Measurements from ENCODE around the gene RHOB. TPM values are rescaled to one million over a fixed set of nuclear protein-coding genes. Genes with fewer than 3 reads are reported as not detected.
A peak's percentile ranks its signal among the peaks of the same experiment; 100 is the strongest.

Gene RHOB
- polyA plus RNA-seq, 1 of the 3 experiments (the other 2 are of a cell fraction), result 50.3 TPM

DNA sequence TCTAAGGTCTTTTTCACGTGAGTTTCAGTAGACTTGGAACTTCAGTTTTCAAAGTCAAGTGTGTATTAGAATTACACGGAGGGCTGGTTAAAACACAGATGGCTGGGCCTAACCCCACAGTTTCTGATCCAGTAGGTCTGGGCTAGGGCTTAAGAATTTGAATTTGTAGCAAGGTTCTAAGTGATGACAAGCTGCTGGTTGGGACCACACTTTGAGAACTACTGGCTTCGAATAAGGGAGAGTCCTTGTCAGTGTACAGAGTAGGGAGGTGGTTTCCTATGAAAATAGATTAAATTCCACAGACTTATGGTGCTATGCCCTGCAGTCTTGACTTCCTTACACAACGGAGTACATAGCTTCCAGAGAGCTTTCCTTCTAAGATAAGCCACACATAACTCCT, 4.5 kb downstream of the RHOB start:
- no peaks in the 10 kb centered on the region for H3K27me3 ChIP-seq (ENCODE audit: insufficient read depth)
- no peak overlapping the region for H2AFZ ChIP-seq (ENCODE audit: low read depth)
- peaks cover 18% of the 10 kb centered on the region for H3F3A ChIP-seq (replicated peaks; ENCODE audit: insufficient read depth)
- H3K79me2 ChIP-seq (ENCODE audit: insufficient read depth), result peaks cover 28% of the 10 kb centered on the region
- POLR2A ChIA-PET, result interaction anchor here (1.4 kb wide), 1 partner anchor 162 kb away, joined by 4 read pairs; no protein-coding TSS in a partner anchor
- no peaks in the 10 kb centered on the region for H3K9me2 ChIP-seq
- H4K20me1 ChIP-seq (ENCODE audit: insufficient read depth), result peaks cover 33% of the 10 kb centered on the region
- H3K9me3 ChIP-seq, result no peaks in the 10 kb centered on the region
- H3K27ac ChIP-seq (ENCODE audit: low read depth in 2 of 2, low read length in 1 of 2), result peak overlapping the region; percentile 56 to 93
- H3K4me1 ChIP-seq (ENCODE audit: control insufficient read depth in 1 of 2, insufficient read depth in 2 of 2, low read depth in 1 of 2, low read length in 1 of 2), result peaks cover 23 to 44% of the 10 kb centered on the region in 2 experiments
- peaks cover 5 to 7% of the 10 kb centered on the region in 2 experiments for H3K36me3 ChIP-seq (replicated peaks in 1 of 2; ENCODE audit: control insufficient read depth in 1 of 2, insufficient read depth in 2 of 2, low read length in 1 of 2)
- no peak overlapping the region for H3K9ac ChIP-seq
- CTCF ChIA-PET, result interaction anchor here (0.7 to 10.5 kb wide), 17 partner anchors 9 to 200 kb away, joined by 3 to 188 read pairs (median 4); partner anchors contain the start of gene HS1BP3
- 84% methylated on average over 4 of the region's 4 CpGs for WGBS (ENCODE audit: low lambda C conversion rate)
- no peak for TF ChIP-seq TCF12 (IDR thresholded peaks at IDR 0.05)
- no peak for TF ChIP-seq EP300 (IDR thresholded peaks at IDR 0.05; ENCODE audit: borderline replicate concordance in 1 of 2, low read depth in 1 of 2, low read length in 1 of 2)
- TF ChIP-seq RXRA (IDR thresholded peaks at IDR 0.05; ENCODE audit: borderline replicate concordance, low read depth), result no peak
- no peak for TF ChIP-seq MAX (IDR thresholded peaks at IDR 0.05; ENCODE audit: low read depth)
- TF ChIP-seq RCOR1 (IDR thresholded peaks at IDR 0.05; ENCODE audit: low read length), result no peak
- no peak for TF ChIP-seq YY1 (IDR thresholded peaks at IDR 0.05; ENCODE audit: low read depth)
- no peak for TF ChIP-seq TAF1 (IDR thresholded peaks at IDR 0.05; ENCODE audit: borderline replicate concordance, low read depth, low read length)
- TF ChIP-seq ELF1 (IDR thresholded peaks at IDR 0.05), result no peak
- no peak for TF ChIP-seq POLR2AphosphoS5 (IDR thresholded peaks at IDR 0.05; ENCODE audit: low read depth, low read length)
- TF ChIP-seq, protein P1, sequence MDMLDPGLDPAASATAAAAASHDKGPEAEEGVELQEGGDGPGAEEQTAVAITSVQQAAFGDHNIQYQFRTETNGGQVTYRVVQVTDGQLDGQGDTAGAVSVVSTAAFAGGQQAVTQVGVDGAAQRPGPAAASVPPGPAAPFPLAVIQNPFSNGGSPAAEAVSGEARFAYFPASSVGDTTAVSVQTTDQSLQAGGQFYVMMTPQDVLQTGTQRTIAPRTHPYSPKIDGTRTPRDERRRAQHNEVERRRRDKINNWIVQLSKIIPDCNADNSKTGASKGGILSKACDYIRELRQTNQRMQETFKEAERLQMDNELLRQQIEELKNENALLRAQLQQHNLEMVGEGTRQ (IDR thresholded peaks at IDR 0.05; ENCODE audit: borderline replicate concordance, low read depth, low read length), result no peak
- TF ChIP-seq FOSL2 (IDR thresholded peaks at IDR 0.05; ENCODE audit: borderline replicate concordance, low read depth), result no peak
- no peak for TF ChIP-seq FOXM1 (IDR thresholded peaks at IDR 0.05; ENCODE audit: low read depth)
- TF ChIP-seq FOXJ3 (CRISPR knock-in tag; IDR thresholded peaks at IDR 0.05), result no peak
- no peak overlapping the region for H3K4me3 ChIP-seq (ENCODE audit: low read depth in 2 of 2, low read length in 1 of 2)
- no peak for DNase-seq
- H3K4me2 ChIP-seq, result no peak overlapping the region

GRCh38 chr2:20451761-20452499, 5.1 kb downstream of the RHOB start:
- H3F3A ChIP-seq (replicated peaks; ENCODE audit: insufficient read depth), result peaks cover 18% of the 10 kb centered on the region
- peaks cover 33% of the 10 kb centered on the region for H4K20me1 ChIP-seq (ENCODE audit: insufficient read depth)
- no peak overlapping the region for H2AFZ ChIP-seq (ENCODE audit: low read depth)
- peaks cover 5 to 7% of the 10 kb centered on the region in 2 experiments for H3K36me3 ChIP-seq (replicated peaks in 1 of 2; ENCODE audit: control insufficient read depth in 1 of 2, insufficient read depth in 2 of 2, low read length in 1 of 2)
- DNase-seq, result no peak
- CTCF ChIA-PET, result interaction anchor here (0.7 to 10.5 kb wide), 22 partner anchors 10 to 199 kb away, joined by 3 to 188 read pairs (median 4); partner anchors contain the start of gene HS1BP3
- H3K27ac ChIP-seq (ENCODE audit: low read depth in 2 of 2, low read length in 1 of 2), result no peak overlapping the region; a peak in 1 of 4 replicates
- POLR2A ChIA-PET, result no interaction called here
- no peaks in the 10 kb centered on the region for H3K27me3 ChIP-seq (ENCODE audit: insufficient read depth)
- no peak overlapping the region for H3K4me3 ChIP-seq (ENCODE audit: low read depth in 2 of 2, low read length in 1 of 2)
- H3K79me2 ChIP-seq (ENCODE audit: insufficient read depth), result peaks cover 28% of the 10 kb centered on the region
- H3K4me2 ChIP-seq, result no peak overlapping the region
- no peaks in the 10 kb centered on the region for H3K9me3 ChIP-seq
- WGBS (ENCODE audit: low lambda C conversion rate), result 97% methylated on average over 7 of the region's 7 CpGs
- no peaks in the 10 kb centered on the region for H3K9me2 ChIP-seq
- no peak overlapping the region for H3K9ac ChIP-seq
- H3K4me1 ChIP-seq (ENCODE audit: control insufficient read depth in 1 of 2, insufficient read depth in 2 of 2, low read depth in 1 of 2, low read length in 1 of 2), result peaks cover 23 to 42% of the 10 kb centered on the region in 2 experiments
- TF ChIP-seq FOSL2 (IDR thresholded peaks at IDR 0.05; ENCODE audit: borderline replicate concordance, low read depth), result no peak
- TF ChIP-seq CTCF (IDR thresholded peaks at IDR 0.05), result no peak
- no peak for TF ChIP-seq IRF3 (IDR thresholded peaks at IDR 0.05; ENCODE audit: low read depth, low read length)
- TF ChIP-seq FOXJ3 (CRISPR knock-in tag; IDR thresholded peaks at IDR 0.05), result no peak
- TF ChIP-seq, protein P2, sequence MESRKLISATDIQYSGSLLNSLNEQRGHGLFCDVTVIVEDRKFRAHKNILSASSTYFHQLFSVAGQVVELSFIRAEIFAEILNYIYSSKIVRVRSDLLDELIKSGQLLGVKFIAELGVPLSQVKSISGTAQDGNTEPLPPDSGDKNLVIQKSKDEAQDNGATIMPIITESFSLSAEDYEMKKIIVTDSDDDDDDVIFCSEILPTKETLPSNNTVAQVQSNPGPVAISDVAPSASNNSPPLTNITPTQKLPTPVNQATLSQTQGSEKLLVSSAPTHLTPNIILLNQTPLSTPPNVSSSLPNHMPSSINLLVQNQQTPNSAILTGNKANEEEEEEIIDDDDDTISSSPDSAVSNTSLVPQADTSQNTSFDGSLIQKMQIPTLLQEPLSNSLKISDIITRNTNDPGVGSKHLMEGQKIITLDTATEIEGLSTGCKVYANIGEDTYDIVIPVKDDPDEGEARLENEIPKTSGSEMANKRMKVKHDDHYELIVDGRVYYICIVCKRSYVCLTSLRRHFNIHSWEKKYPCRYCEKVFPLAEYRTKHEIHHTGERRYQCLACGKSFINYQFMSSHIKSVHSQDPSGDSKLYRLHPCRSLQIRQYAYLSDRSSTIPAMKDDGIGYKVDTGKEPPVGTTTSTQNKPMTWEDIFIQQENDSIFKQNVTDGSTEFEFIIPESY (IDR thresholded peaks at IDR 0.05; ENCODE audit: borderline replicate concordance, low read depth), result no peak
- no peak for TF ChIP-seq JUND (IDR thresholded peaks at IDR 0.05)
- TF ChIP-seq CHD2 (IDR thresholded peaks at IDR 0.05; ENCODE audit: low read length, partially characterized antibody), result no peak
- TF ChIP-seq GABPA (IDR thresholded peaks at IDR 0.05; ENCODE audit: low read depth), result no peak
- no peak for TF ChIP-seq MAX (IDR thresholded peaks at IDR 0.05; ENCODE audit: low read depth)
- no peak for TF ChIP-seq YY1 (IDR thresholded peaks at IDR 0.05; ENCODE audit: low read depth)

All from SK-N-SH (cell line).